Activated gamma-delta T cell treated with Interleukin-2 at 50 U/mL for 16 hours (primary cell): ENCODE data around the gene MELTF.

Experiments
- DNase-seq: peaks from one replicate; pipeline ENCODE4 v3.0.0-alpha.2; 2020

MELTF gene

GRCh38 chr3:197026481-197026866, 3.1 kb downstream of the MELTF start:
- no peak for DNase-seq

GRCh38 chr3:197025736-197026480, 3.7 kb downstream of the MELTF start:
- DNase-seq, result no peak

- no peak for DNase-seq
These were observed 4.5 kb downstream of the MELTF start for GRCh38 chr3:197024881-197025735.

GRCh38 chr3:197023998-197024651, 5.5 kb downstream of the MELTF start:
- DNase-seq, result no peak

- DNase-seq, result no peak
These were observed 6.2 kb downstream of the MELTF start for GRCh38 chr3:197023241-197023997.

GRCh38 chr3:197022405-197023231, 7.0 kb downstream of the MELTF start:
- no peak for DNase-seq

- DNase-seq, result no peak
These were observed 7.8 kb downstream of the MELTF start for GRCh38 chr3:197021729-197022404.

- DNase-seq, result no peak
These were observed 8.4 kb downstream of the MELTF start for GRCh38 chr3:197021231-197021630.

- DNase-seq, result no peak
These were observed 10.1 kb downstream of the MELTF start for GRCh38 chr3:197019535-197019934.

GRCh38 chr3:197019021-197019420, 10.6 kb downstream of the MELTF start:
- no peak for DNase-seq

GRCh38 chr3:197017003-197017402, 12.6 kb downstream of the MELTF start:
- DNase-seq, result no peak

- no peak for DNase-seq
These were observed 13.6 kb downstream of the MELTF start for GRCh38 chr3:197015790-197016736.

- DNase-seq, result no peak
These were observed 14.6 kb downstream of the MELTF start for GRCh38 chr3:197014942-197015575.

GRCh38 chr3:197014024-197014423, 15.6 kb downstream of the MELTF start:
- no peak for DNase-seq

- DNase-seq, result no peak
These were observed 17.1 kb downstream of the MELTF start for GRCh38 chr3:197012540-197012883.

- no peak for DNase-seq
These were observed 17.7 kb downstream of the MELTF start for GRCh38 chr3:197011780-197012539.

GRCh38 chr3:197010556-197011351, 18.9 kb downstream of the MELTF start:
- no peak for DNase-seq

GRCh38 chr3:197009532-197010019, 20.0 kb downstream of the MELTF start:
- no peak for DNase-seq
